ENCODE results near the gene PITPNB.

Gene PITPNB

DNA sequence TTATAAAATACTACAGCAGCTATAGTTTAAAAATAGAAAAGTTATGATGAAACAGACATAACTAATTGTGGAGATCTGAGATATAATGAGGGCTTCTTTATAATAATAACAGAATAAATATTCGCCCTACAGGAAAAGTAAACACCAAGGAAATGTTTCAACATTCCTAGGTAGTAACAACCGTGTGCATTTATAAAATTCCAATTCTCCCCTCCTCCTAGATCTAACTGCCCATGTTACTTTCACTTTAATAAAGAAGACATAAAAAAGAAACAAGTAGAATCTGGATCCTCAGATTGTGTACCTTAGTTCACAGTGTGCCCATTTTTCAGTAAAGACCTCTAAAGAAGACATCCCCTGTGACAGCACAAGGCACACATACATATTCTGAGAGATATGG lies 59.7 kb downstream of the PITPNB start:
- no peak for DNase-seq (ENCODE audit: low read depth)

DNA sequence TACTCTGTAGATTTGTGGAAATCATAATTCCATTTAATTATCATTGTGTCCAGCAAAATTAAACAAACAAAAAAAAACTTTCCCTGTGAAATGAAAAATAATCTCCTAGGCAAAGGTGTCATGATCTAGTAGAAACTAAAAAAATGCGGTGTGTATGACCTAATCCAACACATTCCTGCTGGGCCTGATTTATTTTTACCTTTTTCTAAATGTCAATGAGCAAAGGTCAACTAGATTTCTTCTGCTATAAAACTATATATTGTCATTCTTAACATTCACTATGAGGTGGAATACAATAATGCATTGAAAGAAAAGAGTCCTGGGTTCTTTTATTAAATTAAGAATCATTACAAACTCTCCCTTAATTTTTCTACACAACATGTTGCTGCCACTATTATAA lies 60.4 kb downstream of the PITPNB start:
- no peak for DNase-seq (ENCODE audit: low read depth)

DNA sequence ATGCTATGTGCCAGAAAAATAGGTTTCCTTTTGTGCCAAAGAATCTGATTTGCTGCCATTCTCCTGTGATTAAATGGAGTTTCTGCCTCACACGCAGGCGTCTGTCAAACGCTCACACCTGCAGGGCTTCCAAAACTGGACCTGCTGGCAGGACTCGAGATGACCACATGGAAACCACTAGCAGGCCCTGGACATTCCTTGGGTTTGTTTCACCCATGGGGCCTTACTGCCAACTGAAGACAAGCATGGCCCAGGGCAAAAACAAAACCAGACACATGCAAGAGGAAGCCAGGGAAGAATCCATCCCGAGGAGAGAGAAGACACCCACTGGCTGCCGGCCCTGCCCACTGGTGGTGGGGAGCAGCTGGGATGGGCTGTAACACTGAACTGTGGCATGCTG lies 61.6 kb downstream of the PITPNB start:
- DNase-seq (ENCODE audit: low read depth) = no peak

DNA sequence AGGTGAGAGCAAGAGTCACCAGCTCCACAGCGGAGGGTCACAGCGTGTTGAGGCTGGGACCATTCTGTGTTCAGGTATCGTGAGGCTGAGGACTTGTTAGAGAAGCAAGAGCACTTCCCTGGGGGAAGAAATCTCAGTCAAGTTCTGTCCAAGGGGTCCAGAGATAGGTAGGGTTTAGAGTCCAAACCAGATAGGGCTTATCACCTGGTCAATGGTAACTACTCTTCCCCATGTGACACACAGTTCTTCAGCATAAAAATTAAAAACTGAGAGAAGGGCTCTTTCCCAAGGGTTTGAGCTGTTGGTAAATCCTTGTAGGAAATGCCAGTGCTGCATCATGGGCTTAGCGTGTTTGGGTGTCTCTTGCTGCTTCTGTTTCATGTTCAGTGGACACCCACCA lies 62.7 kb downstream of the PITPNB start:
- DNase-seq (ENCODE audit: low read depth) = no peak

DNA sequence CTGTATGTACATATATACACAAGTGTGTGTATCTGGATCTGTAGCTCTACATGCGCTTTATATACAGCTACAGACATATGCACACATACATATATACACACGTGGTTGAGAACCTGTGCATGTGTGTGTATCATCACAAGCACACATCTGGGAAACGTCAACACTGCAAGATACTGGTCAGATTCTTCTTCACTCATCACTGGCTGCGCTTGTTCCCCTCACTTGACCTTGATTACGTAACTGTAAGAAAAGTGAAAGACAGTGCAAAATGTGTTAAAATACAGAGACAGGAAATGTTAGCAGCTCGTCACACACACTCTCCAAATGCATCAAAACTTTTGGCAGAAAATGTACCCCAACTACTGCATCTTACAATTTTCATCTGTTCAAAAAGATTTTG lies 65.6 kb downstream of the PITPNB start:
- no peak for DNase-seq (ENCODE audit: low read depth)

DNA sequence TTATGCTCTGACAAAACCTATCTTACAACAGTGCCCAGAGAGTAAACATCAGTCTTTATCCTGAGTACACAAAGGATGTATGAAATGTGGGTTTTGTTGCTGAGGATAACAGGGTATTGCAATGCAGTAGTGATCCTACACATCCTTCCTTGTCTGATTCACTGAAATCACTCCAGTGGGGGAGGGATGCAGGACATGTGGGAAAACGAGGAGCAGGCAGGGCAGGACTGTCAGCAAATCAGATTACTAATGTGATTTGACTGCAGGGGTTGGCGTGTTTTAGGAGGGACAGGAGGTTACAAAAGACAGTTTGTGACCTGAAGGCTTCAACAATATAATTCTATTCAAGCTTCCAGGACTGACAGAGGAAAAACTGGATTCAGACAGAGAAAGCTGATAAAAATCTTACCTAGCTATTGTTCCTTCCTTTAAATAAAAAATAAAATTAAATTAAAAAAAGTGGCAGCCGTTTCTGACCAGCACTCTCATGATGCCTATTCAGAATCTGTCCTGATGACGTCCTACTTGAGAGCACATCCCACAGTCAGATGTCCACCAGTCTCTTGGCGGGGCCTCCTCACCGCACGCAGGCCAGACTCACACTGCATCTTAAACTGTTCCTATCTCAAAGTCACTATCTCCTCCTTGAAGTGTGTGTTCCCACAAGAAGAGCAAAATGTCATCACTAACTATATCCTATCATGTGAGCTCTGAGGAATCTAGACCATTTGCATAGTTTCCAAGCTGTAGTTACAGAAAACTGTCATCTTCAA lies 66.9 kb downstream of the PITPNB start:
- no peak for DNase-seq (ENCODE audit: low read depth)

DNA sequence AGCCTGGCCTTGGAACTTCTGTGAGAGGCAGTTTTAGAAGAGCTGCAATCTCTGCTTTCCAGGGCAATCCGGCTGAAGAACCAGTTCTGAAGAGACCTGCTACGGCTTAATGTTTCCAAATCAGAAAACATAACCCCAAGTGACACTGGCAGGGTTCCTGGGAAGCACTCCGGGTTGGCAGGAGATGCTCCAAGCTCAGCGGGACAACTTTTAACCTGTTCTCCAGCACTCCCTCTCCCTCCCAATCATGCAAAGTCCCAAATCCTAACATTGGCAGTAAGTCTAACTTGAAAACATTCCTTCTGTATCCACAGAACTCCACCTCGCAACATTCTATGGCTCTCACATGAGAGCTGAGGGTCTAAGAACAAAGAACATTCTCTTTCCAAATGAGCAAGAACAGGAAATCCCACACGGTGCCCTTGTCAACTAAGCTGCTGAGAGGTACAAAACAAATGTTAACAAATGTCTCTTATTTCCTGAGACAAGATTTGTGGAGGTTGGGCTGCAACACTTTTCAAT lies 69.0 kb downstream of the PITPNB start:
- DNase-seq (ENCODE audit: low read depth) = no peak

DNA sequence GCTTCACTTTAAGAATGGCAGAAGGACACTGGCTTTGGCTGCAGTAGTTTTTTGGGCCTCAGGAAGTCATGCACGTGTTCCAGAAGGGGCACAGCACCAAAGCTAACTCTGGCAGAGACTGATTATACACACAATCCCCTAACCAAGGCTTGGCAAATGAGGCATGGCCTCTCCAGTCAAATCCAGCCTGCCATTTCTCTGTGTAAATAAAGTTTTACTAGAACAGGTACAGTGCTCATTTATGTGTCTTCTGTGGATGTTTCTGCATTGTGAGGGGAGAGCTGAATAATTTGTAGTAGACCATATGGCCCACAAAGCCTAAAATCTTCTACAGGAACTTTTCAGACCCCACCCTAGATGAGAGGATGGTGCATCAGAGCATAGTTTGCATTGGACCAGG lies 71.1 kb downstream of the PITPNB start:
- DNase-seq (ENCODE audit: low read depth) = no peak

DNA sequence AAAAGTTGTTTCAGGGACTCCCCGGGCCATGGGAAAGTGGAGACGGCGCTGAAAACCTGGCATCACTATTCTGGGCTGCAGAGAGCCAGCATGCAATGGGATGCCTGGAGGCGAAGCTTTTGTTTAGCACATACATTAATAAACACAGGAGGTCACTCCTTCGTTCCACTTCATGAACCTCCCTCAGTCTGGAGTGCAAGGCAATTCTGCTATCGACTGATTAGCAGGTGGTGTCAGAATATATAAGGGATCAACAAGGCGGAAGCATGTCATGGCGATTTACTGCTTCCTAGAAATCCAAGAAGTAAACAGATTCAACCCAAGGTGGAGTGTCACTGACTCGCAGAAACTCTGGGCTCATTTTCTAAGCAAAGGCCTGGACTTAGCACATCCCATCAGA lies 72.1 kb downstream of the PITPNB start:
- DNase-seq (ENCODE audit: low read depth) = no peak

DNA sequence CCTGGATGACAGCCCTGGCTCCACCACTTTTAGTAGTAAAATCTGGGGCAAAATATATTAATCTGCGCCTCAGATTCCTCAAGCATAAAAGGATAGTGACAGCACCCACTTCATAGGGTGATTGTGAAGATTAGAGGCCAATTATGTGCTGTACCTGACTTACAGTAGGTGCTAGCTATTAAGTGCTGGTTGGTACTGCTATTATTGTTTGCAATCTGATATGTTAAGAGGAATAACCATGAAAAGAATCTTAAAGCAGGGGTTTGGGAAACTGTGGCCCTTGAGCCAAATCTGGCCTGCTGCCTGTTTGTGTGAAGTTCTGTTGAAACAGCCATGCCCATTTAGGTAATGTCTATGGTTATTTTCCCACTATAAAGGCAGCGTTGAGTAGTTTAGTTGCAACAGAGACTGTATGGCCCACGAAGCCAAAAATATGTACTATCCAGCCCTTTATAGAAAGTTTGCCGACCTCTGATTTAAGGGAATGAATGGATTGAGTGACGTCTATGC lies 72.8 kb downstream of the PITPNB start:
- DNase-seq (ENCODE audit: low read depth) = no peak

DNA sequence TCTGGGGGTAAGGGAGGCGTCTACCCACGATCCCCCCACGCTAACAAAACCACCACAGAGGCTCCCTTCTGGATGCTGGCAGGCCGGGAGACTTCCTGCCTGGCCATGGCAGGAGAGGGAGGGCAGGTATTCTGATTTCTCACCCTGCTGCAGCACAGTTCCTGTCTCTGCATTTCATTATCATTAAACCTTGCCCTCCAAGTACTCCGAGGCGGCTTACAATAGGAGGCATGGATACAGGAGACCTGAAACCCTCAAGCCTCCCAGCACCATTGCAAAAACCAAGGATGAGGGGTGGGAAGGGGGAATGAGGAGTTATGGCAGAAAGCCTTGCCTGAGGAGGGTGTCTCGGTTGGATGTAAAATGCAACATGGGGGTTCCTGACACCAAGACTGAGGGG lies 73.4 kb downstream of the PITPNB start:
- DNase-seq (ENCODE audit: low read depth) = no peak

DNA sequence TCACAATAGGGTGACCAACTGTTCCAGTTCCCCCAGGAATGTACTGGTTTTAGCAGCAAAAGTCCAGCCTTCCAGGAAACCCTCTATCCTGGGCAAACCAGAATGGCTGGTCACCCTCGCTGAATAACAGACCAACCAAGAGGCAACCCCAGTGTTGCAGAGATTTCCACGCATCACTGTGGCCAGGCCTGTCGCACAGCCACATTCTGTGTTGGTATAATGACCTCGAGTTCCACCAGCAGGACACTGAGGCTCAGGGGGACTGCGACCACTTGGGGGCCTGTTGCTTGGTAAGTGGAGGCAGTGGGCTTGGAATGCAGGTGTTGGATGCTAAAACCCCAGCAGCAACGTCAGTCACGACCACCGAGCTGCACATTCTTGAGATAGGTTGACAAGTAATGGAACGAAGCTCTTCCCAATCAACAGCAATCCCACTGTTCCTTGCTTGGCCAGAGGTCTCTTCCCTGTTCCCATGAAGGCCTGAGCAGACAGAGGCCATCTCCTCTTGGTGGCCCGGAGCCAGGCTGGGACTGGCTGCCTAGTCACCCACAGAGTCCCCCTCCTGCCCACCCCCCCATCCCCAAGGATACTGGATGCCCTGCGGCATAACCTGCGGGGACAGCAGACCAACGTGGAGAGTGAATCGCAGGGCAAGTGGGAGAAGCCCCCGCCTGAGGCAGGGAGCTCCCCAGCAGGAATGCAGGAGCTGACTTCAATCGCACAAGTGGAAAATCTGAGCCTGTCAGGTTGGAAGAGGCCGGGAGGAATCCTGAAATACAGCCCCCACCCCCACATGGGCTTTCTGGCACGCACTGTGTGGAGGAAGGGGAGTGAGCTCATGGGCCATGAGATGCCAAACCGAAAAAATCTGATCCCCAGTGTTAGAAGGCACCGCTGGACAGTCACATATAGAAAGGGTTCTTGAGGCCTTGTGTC lies 74.1 kb downstream of the PITPNB start:
- DNase-seq (ENCODE audit: low read depth) = no peak

DNA sequence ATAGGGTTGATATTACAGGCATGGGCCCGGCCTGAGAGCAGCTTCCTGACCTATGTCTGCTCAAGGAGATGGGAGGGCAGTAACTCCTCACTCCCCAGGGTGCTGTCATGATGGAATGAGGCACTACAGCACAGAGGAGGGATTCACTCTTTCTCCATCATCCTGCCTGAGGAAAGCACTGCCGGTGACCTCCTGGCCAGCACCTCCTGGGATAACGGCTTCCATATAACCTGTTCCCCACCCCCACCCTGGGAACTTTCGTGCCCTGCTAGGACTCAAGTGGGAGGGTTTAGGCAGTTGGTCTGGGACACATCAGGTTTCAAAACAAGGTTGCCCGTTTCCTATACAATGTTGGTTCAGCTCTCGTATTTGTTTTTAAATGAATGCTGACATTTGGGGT lies 74.8 kb downstream of the PITPNB start:
- DNase-seq (ENCODE audit: low read depth) = no peak

DNA sequence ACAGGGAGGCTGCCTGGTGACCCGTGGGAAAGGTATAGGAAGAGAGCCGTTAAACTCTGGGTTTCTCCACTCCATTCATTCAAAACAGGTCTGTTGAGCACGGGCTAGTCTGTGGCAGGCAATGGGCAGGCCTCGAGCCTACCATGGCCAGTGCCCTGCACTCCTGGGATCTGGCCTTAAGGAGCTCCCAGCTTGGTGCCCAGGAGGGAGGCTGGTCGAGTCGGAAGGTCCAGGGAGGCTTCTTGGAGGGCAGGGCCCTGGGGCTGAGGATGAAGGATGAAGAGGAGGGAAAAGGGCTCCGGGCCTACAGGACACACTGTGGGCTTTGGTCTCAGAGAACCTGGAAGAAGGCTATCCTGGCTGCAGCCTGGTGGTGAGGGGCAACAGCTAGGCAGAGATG lies 75.6 kb downstream of the PITPNB start:
- no peak for DNase-seq (ENCODE audit: low read depth)

DNA sequence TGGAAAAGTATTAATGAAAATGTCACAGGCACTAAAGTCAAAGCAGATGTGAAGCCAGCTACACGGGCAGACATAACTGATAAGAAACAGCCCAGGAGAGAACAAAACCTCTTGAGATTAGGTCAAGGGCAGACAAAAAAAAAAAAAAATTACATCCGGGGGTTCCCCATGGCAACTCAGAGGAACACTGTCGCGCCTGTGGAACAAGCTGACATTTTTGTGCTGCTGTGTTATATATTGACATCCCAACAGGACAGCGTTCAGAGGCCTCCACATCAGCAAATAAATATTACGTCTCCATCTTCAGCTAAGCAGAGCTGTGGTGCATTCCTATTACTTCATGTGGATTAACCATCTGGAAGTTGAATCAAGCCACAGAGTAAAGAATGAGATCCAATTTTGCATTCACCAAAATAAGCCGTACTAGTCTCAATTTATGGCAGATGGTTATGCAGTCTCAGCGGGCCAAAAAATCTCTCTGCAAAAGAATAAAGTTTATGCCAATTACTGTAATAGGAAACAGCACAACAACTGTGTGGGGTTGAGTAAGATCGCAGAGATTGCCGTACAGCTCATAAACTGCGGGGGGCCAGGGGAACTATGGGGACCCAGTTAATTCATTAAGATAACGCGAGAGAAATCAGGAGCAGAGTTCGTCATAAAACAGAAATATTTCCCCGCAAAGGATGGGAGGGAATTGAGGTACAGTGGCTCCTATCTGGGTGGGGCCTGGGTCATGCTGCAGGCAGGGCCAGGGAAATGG lies 76.2 kb downstream of the PITPNB start:
- DNase-seq (ENCODE audit: low read depth) = no peak

DNA sequence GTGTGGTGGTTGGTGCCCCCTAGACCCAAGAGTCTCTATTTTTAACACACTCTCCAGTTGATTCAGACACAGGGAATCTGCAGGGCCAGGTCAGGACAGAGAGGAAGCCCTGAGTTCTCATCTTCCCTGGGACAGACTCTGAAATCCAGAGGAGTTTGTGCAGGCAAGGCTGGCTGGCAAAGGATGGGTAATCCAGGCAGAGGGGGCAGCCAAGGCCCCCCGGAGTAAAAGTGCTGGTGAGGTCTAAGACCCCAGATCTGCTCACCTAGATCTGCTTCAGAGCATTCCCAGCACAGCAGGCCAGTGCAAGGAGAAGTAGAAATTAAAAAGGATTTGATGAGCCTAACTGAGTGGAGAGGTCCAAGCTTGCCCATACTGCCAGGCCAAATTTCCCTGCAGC lies 76.9 kb downstream of the PITPNB start:
- DNase-seq (ENCODE audit: low read depth) = no peak

DNA sequence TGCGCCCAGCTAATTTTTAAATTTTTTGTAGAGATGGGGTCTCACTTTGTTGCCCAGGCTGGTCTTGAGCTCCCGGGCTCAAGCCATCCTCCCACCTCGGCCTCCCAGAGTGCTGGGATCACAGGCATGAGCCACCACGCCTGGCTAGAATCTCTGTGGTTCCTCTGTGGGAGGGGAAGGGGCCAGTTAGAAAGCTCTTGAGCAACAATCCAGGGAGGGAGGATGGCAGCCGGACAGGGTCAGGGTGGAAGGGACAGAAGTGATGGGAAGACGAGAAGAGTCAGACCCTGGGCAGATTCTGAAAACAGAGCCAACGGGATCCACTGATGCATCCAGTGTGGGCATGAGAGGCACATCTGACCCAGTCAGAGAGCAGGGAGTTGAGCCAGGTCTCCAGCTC lies 78.6 kb downstream of the PITPNB start:
- no peak for DNase-seq (ENCODE audit: low read depth)

DNA sequence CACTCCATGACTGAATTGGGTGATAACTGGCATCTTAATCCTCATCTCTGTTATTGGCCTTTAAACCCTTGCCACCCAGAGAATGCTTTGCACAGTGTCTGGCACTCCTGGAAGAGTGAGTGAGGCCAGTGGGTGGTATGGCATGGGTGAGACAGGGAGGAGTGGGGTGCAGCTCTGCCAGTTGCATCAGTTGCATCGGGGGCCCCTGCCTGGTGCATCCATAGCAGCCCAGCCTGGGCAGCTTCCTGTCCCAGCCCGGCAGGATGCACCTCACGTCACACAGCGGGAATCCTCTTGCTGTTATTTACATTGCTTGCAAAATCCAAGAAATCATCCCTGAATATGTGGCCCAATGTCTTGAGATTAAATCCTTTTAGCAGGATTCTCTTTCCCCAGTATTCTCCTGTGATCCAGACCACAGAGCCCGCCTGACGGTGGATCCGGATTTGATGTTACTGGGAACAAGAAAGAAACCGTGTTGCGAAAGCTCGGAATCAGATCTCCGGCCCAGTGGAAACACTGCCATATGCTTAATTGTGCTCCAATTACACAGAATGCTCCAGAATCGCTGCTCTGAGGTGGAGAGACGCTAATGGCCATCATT lies 79.9 kb downstream of the PITPNB start:
- no peak for DNase-seq (ENCODE audit: low read depth)

DNA sequence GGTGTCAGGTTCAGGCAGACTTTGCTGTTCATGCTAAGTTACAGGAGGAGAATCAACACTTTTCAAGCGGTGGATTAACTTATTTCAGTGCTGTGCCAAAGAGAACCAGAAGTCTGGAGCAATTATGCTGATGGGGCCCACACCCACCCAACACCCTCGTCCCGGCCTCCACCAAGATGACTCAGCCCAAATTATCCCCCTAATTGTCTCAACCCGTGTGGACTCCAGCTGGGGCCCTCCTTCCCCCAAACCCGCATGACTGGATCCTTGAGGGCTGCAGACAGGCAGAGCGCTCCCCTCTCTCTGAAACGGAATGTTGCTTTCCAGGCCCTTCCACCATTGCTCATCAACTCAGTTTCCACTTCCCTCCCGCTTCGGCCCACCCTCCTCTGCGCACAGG lies 82.9 kb downstream of the PITPNB start:
- DNase-seq (ENCODE audit: low read depth) = no peak

DNA sequence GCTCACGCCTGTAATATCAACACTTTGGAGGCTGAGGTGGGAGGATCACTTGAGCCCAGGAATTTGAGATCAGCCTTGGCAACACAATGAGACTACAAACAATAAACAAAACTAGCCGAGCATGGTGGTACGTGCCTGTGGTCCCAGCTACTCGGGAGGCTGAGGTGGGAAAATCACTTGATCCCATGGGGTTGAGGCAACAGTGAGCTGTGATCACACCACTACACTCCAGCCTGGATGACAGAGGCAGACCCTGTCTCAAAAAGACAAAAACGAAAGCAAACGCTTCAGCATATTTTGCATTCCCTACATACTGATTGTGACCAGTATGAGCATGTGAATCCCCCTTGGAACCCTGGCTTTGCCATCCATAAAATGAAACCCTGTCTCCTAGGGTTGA lies 83.6 kb downstream of the PITPNB start:
- no peak for DNase-seq (ENCODE audit: low read depth)

DNA sequence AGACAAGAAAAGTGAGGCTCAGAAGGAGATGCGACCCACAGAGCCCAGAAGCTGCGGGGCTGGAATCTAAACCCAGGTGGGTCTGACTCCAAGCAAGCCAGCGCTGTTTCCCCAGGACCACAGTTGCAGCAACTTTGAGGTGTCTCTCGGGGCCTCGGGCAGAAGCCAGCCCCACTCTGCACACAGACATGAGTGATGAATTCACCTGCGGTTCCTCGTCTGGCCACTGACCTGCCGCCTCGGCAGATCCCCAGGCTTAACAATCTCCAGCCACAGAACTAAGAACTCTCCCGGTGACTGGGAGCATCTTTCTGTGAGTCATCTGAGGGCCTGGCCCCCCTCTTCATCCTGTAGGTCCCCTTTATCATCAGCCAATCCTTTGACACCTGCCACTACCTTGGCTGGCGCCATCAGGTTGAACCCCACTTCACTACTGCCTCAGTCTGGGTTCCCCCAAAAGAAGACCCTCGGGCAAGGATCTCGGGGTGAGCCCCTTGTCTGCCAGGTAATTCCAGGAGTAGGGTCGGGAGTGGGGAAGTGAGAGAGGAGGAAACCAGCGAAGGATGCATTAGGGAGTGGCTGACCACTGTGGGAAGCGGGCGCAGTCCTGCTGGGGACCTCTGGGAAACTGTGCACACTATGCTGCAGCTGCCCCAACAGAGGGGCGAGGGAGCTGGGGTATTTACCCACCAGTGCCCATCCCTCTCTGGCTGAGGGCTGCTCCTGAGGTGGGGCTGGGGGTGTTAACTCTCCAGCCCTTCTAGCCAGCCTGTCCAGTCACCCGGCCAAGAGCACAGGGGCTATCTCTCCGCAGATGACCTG lies 84.5 kb downstream of the PITPNB start:
- DNase-seq (ENCODE audit: low read depth) = no peak

Measured in stimulated activated CD4-positive, alpha-beta T cell treated with anti-CD3 and anti-CD28 coated beads, Interleukin-2, amount 100 ng/mL, for 4 hours (primary cell).